Osteoblast (primary cell): Measurements from ENCODE around the gene ZBP1. TPM values are rescaled to one million over a fixed set of nuclear protein-coding genes. Genes with fewer than 3 reads are reported as not detected.

Source experiments
- DNase-seq: peaks from one replicate; pipeline ENCODE4 v3.0.0; 2011; ENCODE audit warnings: low spot score, mixed read lengths; ENCODE audit not compliant: insufficient read length; ENCODE audit errors: missing footprints
- H2AFZ ChIP-seq: 2 replicates; pipeline ENCODE4 v1.6.0; 2011; ENCODE audit warnings: mild to moderate bottlenecking, low read length
- H3K27ac ChIP-seq: 2 replicates; pipeline ENCODE4 v1.5.1; 2011; ENCODE audit warnings: mild to moderate bottlenecking, low read depth, low read length, moderate library complexity
- H3K27me3 ChIP-seq: 2 replicates; pipeline ENCODE4 v1.6.0; 2012; ENCODE audit warnings: mild to moderate bottlenecking, control low read depth, inconsistent platforms, low read length, moderate library complexity; ENCODE audit not compliant: insufficient read depth
- H3K36me3 ChIP-seq: 2 replicates; pipeline ENCODE4 v1.5.1; 2011; ENCODE audit warnings: mild to moderate bottlenecking, low read length, control low read depth, moderate library complexity; ENCODE audit not compliant: insufficient read depth
- H3K4me1 ChIP-seq: 2 replicates; pipeline ENCODE4 v1.5.1; 2011; ENCODE audit warnings: mild to moderate bottlenecking, low read length, control low read depth, moderate library complexity; ENCODE audit not compliant: insufficient read depth
- H3K4me2 ChIP-seq: 2 replicates; pipeline ENCODE4 v1.6.0; 2011; ENCODE audit warnings: mild to moderate bottlenecking, low read length; ENCODE audit not compliant: insufficient read depth
- H3K4me3 ChIP-seq: fragments of 200-600 bp; sonication (generic); 3 replicates; pipeline ENCODE4 v1.5.1; 2012; ENCODE audit warnings: mild to moderate bottlenecking, low read length, inconsistent platforms; ENCODE audit not compliant: insufficient read depth
- H3K79me2 ChIP-seq: 2 replicates; pipeline ENCODE4 v1.6.0; 2012; ENCODE audit warnings: mild to moderate bottlenecking, low read length, control low read depth, inconsistent platforms; ENCODE audit not compliant: insufficient read depth
- H3K9me3 ChIP-seq: 2 replicates; pipeline ENCODE4 v1.5.1; 2011; ENCODE audit warnings: low read depth, low read length, control low read depth
- H4K20me1 ChIP-seq: 2 replicates; pipeline ENCODE4 v1.6.0; 2012; ENCODE audit warnings: mild to moderate bottlenecking, low read length, control low read depth; ENCODE audit not compliant: insufficient read depth
- CTCF ChIP-seq: IDR thresholded peaks from 2 replicates; pipeline ENCODE4 v1.5.1; 2011; ENCODE audit warnings: mild to moderate bottlenecking, low read depth, low read length, moderate library complexity; ENCODE audit errors: extremely low read depth
- total RNA-seq: library from RNA; depleted of rRNA; stranded (reverse); fragments of >200 nt; gene quantifications from 2 replicates; pipeline ENCODE4 v1.2.3, GENCODE V29; 2012

ZBP1 gene
- total RNA-seq, 1 donor: not detected

GRCh38 chr20:57586370-57586793 is 33.8 kb downstream of the ZBP1 start:
- no peak overlapping the region for H3K27ac ChIP-seq
- H3K4me2 ChIP-seq: no peak overlapping the region
- H3K4me3 ChIP-seq: no peak overlapping the region
- no peak for TF ChIP-seq CTCF
- no peaks in the 10 kb centered on the region for H3K79me2 ChIP-seq
- peak; percentile 45 for DNase-seq
- no peaks in the 10 kb centered on the region for H3K36me3 ChIP-seq
- H2AFZ ChIP-seq: no peak overlapping the region
- peaks cover 16% of the 10 kb centered on the region for H3K27me3 ChIP-seq
- no peaks in the 10 kb centered on the region for H4K20me1 ChIP-seq
- peaks cover 2% of the 10 kb centered on the region for H3K9me3 ChIP-seq
- H3K4me1 ChIP-seq: peaks cover 7% of the 10 kb centered on the region

DNA sequence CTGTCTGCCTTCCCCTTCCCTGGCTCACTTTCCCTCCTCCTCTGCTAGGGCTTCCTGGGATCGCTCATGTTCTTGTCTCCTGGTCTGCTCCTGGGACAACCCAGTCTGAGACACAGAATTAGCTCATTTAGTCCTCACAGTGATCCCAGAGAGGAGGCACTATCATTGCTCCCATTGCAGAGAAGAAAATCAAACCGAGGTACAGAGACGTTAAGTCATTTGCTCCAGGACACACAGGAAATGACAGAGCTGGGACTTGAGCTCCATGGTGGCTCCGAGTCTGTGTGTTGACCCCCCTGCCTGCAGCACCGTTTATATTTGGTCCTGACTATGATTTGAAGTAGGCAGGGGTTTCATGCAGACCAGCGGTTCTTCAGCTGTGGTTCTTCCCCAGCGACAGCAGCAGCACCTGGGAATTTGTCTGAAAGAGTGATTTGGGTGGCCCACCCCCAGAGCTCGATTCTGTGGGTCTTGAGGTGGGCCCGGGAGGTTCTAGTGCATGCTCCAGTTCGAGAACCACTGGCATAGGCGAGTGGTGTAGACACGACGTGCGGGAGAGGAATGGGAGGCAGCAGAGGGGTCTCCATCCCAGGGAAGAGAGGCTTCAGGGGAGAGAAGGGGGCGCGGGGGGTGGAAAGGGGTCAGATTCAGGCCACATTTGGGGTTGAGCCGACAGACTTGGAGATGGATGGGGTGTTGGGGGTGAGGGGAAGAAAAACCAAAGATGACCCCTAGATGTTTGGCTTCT is 34.6 kb downstream of the ZBP1 start:
- no peak for TF ChIP-seq CTCF
- no peaks in the 10 kb centered on the region for H3K36me3 ChIP-seq
- no peak overlapping the region for H3K4me2 ChIP-seq
- no peaks in the 10 kb centered on the region for H4K20me1 ChIP-seq
- H3K27me3 ChIP-seq: peaks cover 22% of the 10 kb centered on the region
- H3K27ac ChIP-seq: no peak overlapping the region
- peaks cover 7% of the 10 kb centered on the region for H3K4me1 ChIP-seq
- no peak overlapping the region for H2AFZ ChIP-seq
- no peaks in the 10 kb centered on the region for H3K79me2 ChIP-seq
- peak; percentile 75 for DNase-seq
- H3K4me3 ChIP-seq: no peak overlapping the region
- H3K9me3 ChIP-seq: peaks cover 2% of the 10 kb centered on the region

DNA sequence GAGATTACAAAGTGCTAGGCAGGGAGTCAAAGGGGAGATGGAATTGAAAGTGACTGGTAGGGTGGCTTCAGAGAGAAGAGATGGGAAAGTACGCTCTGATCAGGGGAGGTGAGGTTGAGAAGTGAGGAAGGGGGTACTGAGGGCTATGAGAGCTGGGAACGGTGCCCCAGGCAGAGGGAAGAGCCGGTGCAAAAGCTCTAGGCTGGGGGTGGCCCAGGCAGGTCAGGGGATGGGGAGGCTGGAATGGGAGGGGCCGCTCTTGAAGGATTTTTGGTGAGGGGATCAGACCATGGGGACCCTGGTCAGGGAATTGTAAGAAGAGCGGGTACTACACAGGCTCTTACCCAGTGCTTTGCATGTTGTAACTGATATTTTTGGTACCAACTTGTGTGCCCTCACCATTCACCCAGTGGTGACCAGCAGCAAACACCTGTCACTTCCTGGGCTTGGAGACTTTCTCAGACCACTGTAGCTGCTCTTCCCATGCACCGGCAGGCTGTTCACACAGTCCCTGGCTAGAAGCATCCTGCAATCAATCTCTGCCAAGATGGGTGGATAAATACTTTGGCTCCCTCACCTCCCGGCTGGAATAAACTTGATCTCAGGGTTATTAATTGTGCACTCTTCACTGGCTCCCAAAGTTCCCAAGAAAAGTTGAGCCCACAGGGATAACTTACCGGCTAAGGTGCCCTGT is 35.3 kb downstream of the ZBP1 start:
- TF ChIP-seq CTCF: no peak
- Histone ChIP-seq H3K27ac (no peak overlapping the region), H3K27me3 (peaks cover 29% of the 10 kb centered on the region), H2AFZ (no peak overlapping the region), H3K9me3 (peaks cover 2% of the 10 kb centered on the region), H3K79me2 (no peaks in the 10 kb centered on the region), H3K4me2 (no peak overlapping the region), H3K36me3 (no peaks in the 10 kb centered on the region), H4K20me1 (no peaks in the 10 kb centered on the region), H3K4me3 (no peak overlapping the region), H3K4me1 (peaks cover 7% of the 10 kb centered on the region)
- peak; percentile 68 for DNase-seq
